Muscle layer of duodenum (tissue), 2 donors: ENCODE data around the gene CDC37L1.
"Not testable (repeated sequence)": the region's sequence is repeated elsewhere in the genome, so short reads cannot be mapped to it uniquely, and the experiment has no call there.

Experiments used
- H3K27ac ChIP-seq: one replicate; pipeline ENCODE4 v1.7.0; 2013; ENCODE audit warnings: mild to moderate bottlenecking, low read length
- H3K27me3 ChIP-seq: one replicate; pipeline ENCODE4 v1.7.0; 2013; ENCODE audit warnings: low read depth, mild to moderate bottlenecking, control low read depth, low read length
- H3K36me3 ChIP-seq, 2 donors: one replicate each; pipeline ENCODE4 v1.7.0; 2013; ENCODE audit warnings: low read length in 2 of 2, control low read depth in 1 of 2, mild to moderate bottlenecking in 1 of 2; ENCODE audit not compliant: insufficient read depth in 2 of 2, control insufficient read depth in 1 of 2
- H3K4me1 ChIP-seq, 2 donors: one replicate each; pipeline ENCODE4 v1.7.0; 2013; ENCODE audit warnings: low read length in 2 of 2, mild to moderate bottlenecking in 2 of 2, control low read depth in 1 of 2, moderate library complexity in 1 of 2; ENCODE audit not compliant: insufficient read depth in 2 of 2, control insufficient read depth in 1 of 2
- H3K4me3 ChIP-seq, 2 donors: one replicate each; pipeline ENCODE4 v1.7.0; 2013; ENCODE audit warnings: low read length in 2 of 2, low read depth in 1 of 2, mild to moderate bottlenecking in 1 of 2
- H3K9me3 ChIP-seq, 2 donors: one replicate each; pipeline ENCODE4 v1.7.0; 2013; ENCODE audit warnings: low read length in 2 of 2, control low read depth in 1 of 2, mild to moderate bottlenecking in 1 of 2; ENCODE audit not compliant: control insufficient read depth in 1 of 2
- donor health status: healthy.

Gene CDC37L1

GRCh38 chr9:4740638-4741364 lies 61.4 kb downstream of the CDC37L1 start, which contains the start of gene AK3:
AK3 (minus strand) TSS chr9:4741202; CDS start chr9:4741087, 115 bp downstream.
- H3K9me3 ChIP-seq: no peaks in the 10 kb centered on the region
- no peaks in the 10 kb centered on the region for H3K27me3 ChIP-seq
- no peaks in the 10 kb centered on the region for H3K36me3 ChIP-seq
- peak within 1 kb of the TSS; percentile 96 for H3K27ac ChIP-seq
- peaks cover 4 to 7% of the 10 kb centered on the region in 2 donors for H3K4me1 ChIP-seq
- H3K4me3 ChIP-seq: peak within 1 kb of the TSS; percentile 89 to 95

- no peaks in the 10 kb centered on the region for H3K9me3 ChIP-seq
- H3K4me3 ChIP-seq: peak overlapping the region; percentile 68 to 89
- peaks cover 4 to 7% of the 10 kb centered on the region in 2 donors for H3K4me1 ChIP-seq
- no peaks in the 10 kb centered on the region for H3K27me3 ChIP-seq
- no peaks in the 10 kb centered on the region for H3K36me3 ChIP-seq
- H3K27ac ChIP-seq: peak overlapping the region; percentile 75
These were observed 62.2 kb downstream of the CDC37L1 start for GRCh38 chr9:4741365-4742089.

GRCh38 chr9:4742246-4742645 lies 62.9 kb downstream of the CDC37L1 start:
- Histone ChIP-seq H3K36me3 (no peaks in the 10 kb centered on the region), H3K4me3 (peak overlapping the region; percentile 68 to 89), H3K27ac (peak overlapping the region; percentile 75), H3K4me1 (peaks cover 4 to 7% of the 10 kb centered on the region in 2 donors), H3K9me3 (no peaks in the 10 kb centered on the region), H3K27me3 (no peaks in the 10 kb centered on the region)

GRCh38 chr9:4743131-4743875 lies 63.9 kb downstream of the CDC37L1 start:
- Histone ChIP-seq H3K27me3 (no peaks in the 10 kb centered on the region), H3K4me1 (peaks cover 4 to 7% of the 10 kb centered on the region in 2 donors), H3K36me3 (no peaks in the 10 kb centered on the region), H3K4me3 (no peak overlapping the region), H3K9me3 (no peaks in the 10 kb centered on the region), H3K27ac (no peak overlapping the region)

- H3K4me1 ChIP-seq: peaks cover 0 to 7% of the 10 kb centered on the region in 2 donors
- H3K4me3 ChIP-seq: no peak overlapping the region
- H3K36me3 ChIP-seq: no peaks in the 10 kb centered on the region
- H3K9me3 ChIP-seq: no peaks in the 10 kb centered on the region
- no peaks in the 10 kb centered on the region for H3K27me3 ChIP-seq
- H3K27ac ChIP-seq: no peak overlapping the region
These were observed 67.1 kb downstream of the CDC37L1 start for GRCh38 chr9:4746278-4747030.

- no peaks in the 10 kb centered on the region for H3K36me3 ChIP-seq
- no peak overlapping the region for H3K4me3 ChIP-seq
- H3K9me3 ChIP-seq: no peaks in the 10 kb centered on the region
- H3K4me1 ChIP-seq: no peaks in the 10 kb centered on the region
- H3K27ac ChIP-seq: no peak overlapping the region
- H3K27me3 ChIP-seq: no peaks in the 10 kb centered on the region
These were observed 69.2 kb downstream of the CDC37L1 start for GRCh38 chr9:4748612-4749011.

- H3K36me3 ChIP-seq: no peaks in the 10 kb centered on the region
- H3K4me1 ChIP-seq: no peaks in the 10 kb centered on the region
- H3K4me3 ChIP-seq: no peak overlapping the region
- no peaks in the 10 kb centered on the region for H3K9me3 ChIP-seq
- H3K27ac ChIP-seq: no peak overlapping the region
- no peaks in the 10 kb centered on the region for H3K27me3 ChIP-seq
These were observed 70.8 kb downstream of the CDC37L1 start for GRCh38 chr9:4750023-4750673.

GRCh38 chr9:4754530-4754929 lies 75.2 kb downstream of the CDC37L1 start:
- H3K9me3 ChIP-seq, H3K4me3 ChIP-seq, H3K4me1 ChIP-seq, H3K27ac ChIP-seq, H3K36me3 ChIP-seq, H3K27me3 ChIP-seq: not testable (repeated sequence)

- no peak overlapping the region for H3K4me3 ChIP-seq
- H3K27me3 ChIP-seq: no peaks in the 10 kb centered on the region
- no peaks in the 10 kb centered on the region for H3K36me3 ChIP-seq
- H3K27ac ChIP-seq: no peak overlapping the region
- H3K9me3 ChIP-seq: no peaks in the 10 kb centered on the region
- H3K4me1 ChIP-seq: no peaks in the 10 kb centered on the region
These were observed 75.7 kb downstream of the CDC37L1 start for GRCh38 chr9:4755026-4755609.

GRCh38 chr9:4756420-4756819 lies 77.1 kb downstream of the CDC37L1 start:
- H3K4me3 ChIP-seq: no peak overlapping the region
- no peaks in the 10 kb centered on the region for H3K9me3 ChIP-seq
- no peaks in the 10 kb centered on the region for H3K4me1 ChIP-seq
- H3K36me3 ChIP-seq: no peaks in the 10 kb centered on the region
- H3K27ac ChIP-seq: no peak overlapping the region
- no peaks in the 10 kb centered on the region for H3K27me3 ChIP-seq
